HG02588 (cell line): ENCODE data around the gene SYPL1.
A peak's percentile ranks its signal among the peaks of the same experiment; 100 is the strongest.

Source experiments
- ATAC-seq: cut with Tn5 transposase; IDR thresholded peaks from one replicate; pipeline ENCODE4 v1.9.1; 2021; ENCODE audit warnings: mild to moderate bottlenecking, moderate library complexity; ENCODE audit not compliant: unreplicated experiment

The SYPL1 gene

GRCh38 chr7:106122713-106123112 is 10.6 kb upstream of the SYPL1 start:
- ATAC-seq, result no peak

DNA sequence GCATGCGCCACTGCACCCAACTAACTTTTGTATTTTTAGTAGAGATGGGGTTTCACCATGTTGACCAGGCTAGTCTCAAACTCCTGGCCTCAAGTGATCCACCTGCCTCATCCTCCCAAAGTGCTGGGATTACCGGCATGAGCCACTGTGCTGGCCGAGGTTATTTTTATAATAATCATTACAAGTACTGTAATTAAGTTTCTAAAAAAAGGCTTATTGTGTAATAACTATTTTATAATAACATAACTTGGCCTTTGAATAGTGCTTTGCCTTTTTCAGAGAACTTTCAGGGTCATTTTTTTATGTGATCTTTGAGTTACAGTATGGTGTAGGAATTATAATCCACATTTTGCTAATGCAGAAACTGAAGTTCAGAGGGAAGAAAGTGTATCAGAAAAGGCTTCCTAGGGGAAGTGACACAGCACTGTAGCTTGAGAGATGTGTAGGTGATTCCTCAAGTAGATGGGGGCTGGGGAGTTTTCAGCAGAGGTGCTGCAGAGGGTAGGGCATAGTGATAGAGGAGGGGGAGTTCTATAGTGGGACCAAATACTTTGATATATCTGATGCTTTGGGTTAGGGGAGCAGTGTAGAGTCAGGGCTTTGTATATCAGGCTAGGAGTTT is 9.2 kb upstream of the SYPL1 start:
- no peak for ATAC-seq

DNA sequence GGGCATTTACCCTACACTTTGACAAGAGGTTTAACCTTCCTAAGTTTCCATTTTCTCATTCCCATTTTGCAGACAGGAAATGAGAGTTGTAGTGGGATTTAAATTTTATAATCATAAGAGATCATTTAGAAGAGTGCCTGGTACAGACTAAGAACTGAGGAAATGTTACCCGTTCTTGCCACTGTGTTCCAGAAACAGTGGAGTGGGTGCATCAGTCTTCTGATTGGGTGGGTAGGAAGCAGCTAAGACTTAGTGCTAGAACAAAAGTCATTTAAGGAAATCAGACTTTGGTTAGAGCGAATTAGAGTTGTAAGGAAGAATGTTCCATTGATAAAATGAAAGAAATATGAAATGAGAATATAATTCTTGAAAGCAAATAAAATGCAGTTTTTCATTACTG is 8.4 kb upstream of the SYPL1 start:
- no peak for ATAC-seq

GRCh38 chr7:106119719-106120118 is 7.6 kb upstream of the SYPL1 start:
- ATAC-seq, result no peak

GRCh38 chr7:106117786-106118544 is 5.9 kb upstream of the SYPL1 start:
- no peak for ATAC-seq

GRCh38 chr7:106116161-106116704 is 4.1 kb upstream of the SYPL1 start:
- no peak for ATAC-seq

GRCh38 chr7:106114716-106115383 is 2.7 kb upstream of the SYPL1 start:
- no peak for ATAC-seq

DNA sequence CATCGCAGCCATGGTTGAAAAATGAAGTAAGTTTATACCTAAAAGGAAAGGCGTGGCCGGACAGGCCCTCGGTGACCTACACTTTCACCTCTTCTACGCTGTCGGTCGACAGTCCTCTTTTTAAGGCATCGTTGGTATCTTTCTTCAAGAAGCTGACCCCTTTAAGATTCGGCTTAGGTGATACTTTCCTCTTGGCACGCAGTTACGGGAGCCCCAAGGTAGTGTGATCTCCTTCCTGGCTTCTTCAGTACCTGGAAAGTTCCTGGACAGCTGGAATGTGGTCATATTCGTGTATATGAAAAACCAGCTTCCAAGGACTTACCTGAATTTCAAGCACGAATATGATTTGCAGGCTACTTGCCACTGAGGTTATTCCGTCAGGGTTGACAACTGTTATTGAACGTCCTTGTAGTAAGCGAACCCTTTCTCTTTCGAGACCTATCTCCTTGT is 885 bp upstream of the SYPL1 start:
- no peak for ATAC-seq

GRCh38 chr7:106111655-106112117 is 426 bp downstream of the SYPL1 start:
- peak; percentile 36 for ATAC-seq

DNA sequence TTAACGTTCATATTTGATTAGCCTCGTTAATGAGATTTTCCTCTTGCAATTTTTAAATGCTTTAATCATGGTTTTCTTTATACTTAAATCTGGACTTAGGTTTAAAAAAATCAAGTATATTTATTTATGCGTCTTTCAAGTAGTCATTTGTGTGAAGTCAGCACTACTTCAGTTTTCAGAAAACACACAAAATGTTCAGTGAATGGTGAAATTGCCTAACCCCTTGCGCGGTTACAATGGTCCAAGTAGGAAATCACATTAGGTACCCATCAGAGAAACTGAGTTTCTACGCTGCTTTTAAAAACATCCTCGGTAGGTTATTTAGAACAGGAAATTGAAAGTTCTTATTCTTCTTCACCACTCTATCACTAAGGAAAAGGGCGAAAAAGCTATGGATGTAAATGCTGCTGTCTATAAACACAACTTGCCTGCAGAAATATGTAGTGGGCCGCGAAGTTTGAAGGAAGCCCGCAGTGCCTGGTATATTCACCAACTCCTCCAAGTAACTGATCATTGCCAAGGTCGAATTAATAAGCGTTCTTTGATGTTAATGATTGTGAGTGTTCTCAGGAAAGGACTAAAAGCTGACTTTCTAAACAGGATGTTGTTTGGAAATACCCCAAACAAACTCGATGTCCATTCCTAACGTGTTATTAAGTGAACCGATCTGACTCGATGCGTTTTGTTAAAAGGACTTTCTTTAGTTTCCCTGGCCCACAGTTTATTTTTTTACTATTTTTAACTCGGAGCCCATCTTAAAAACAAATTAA is 1.0 kb downstream of the SYPL1 start:
- ATAC-seq, result no peak

GRCh38 chr7:106110238-106110560 is 1.9 kb downstream of the SYPL1 start:
- ATAC-seq, result no peak

GRCh38 chr7:106109521-106110237 is 2.4 kb downstream of the SYPL1 start:
- ATAC-seq, result no peak

DNA sequence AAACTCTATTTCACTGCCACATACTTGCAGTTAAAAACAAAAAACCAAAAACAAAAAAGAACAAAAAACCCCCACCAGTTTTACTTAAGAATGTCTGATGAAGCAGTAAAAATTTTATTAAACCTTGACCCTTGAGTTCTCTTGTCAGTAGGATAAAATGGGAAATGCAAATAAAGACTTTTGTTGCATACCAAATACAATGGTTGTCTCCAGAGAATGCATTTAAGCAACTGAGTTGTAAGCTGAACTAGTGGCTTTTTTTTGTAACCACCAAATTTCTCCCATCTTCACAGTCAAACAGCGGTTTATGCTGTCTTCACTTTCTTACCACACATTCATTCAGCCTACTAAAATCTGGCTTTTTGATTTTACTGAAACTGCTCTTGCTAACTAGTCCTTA is 3.1 kb downstream of the SYPL1 start:
- ATAC-seq, result no peak

- no peak for ATAC-seq
Observed at GRCh38 chr7:106104721-106105260, 7.3 kb downstream of the SYPL1 start.

DNA sequence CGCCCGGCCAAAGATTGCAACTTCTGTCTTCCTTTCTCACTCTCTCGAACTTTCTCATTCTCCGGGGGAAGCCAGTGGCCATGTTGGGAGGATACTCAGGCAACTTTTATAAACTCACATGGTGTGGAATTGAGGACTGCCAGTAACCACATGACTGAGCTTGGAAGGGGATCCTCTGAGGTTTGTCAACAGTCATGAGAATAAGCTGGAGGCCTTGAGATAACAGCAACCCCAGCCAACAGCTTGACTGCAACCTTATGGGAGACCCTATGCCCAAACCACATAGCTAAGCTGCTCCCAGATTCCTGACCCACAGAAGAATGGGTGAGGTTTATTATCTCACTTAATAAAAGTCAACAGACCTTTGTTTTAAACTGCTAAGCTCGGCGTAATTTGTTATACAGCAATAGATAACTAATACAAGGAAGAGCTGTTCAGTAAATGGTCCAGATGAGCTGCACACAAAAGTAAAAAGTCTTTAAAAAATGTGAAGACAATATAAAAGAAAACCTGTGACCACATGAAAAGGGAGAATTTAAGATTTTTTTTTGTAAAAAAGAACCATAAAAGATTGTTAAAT is 9.6 kb downstream of the SYPL1 start:
- no peak for ATAC-seq

- ATAC-seq, result no peak
Observed at GRCh38 chr7:106101726-106102125, 10.4 kb downstream of the SYPL1 start.

GRCh38 chr7:106100863-106101629 is 11.1 kb downstream of the SYPL1 start:
- ATAC-seq, result no peak

GRCh38 chr7:106099539-106099938 is 12.6 kb downstream of the SYPL1 start:
- no peak for ATAC-seq

DNA sequence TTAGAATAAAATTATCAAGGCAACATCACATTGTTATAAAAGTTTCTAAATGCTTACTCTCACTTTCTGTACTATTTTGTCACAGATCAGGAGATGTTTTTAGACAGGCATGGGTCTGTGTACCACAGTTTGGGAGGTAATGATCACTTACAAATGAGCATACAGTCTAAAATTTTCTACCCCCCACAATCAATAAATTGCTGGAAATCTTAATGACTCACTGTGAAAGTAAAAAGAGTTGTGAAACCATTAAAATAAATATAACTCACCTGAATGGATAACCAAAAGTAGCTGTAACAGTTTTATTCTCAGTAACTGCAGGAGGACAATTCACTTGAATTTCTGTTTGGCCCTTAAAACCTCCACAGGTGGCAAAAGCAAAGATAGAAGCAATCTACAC is 13.2 kb downstream of the SYPL1 start:
- no peak for ATAC-seq
